K562 (cell line): ENCODE results near the gene HNRNPLL. TPM values are rescaled to one million over a fixed set of nuclear protein-coding genes. Genes with fewer than 3 reads are reported as not detected.

Experiments used
- BRD4 ChIP-seq: fragments of 200-600 bp; sonication (generic); IDR thresholded peaks from 2 replicates; pipeline ENCODE4 v1.6.1; 2017; ENCODE audit warnings: inconsistent platforms
- CGGBP1 ChIP-seq: fragments of 250-450 bp; sonication (Bioruptor Pico); IDR thresholded peaks from 2 replicates; pipeline ENCODE4 v1.9.0; 2021; ENCODE audit warnings: mild to moderate bottlenecking
- CREB1 ChIP-seq, 2 experiments: sonication (generic) in 1 of 2; formaldehyde crosslinking in 1 of 2; IDR thresholded peaks; 2 replicates each; pipeline versions ENCODE4 v1.6.1 to v1.8.0; 2012 to 2022; ENCODE audit warnings: inconsistent platforms in 1 of 2, mild to moderate bottlenecking in 1 of 2, missing genetic modification reagents in 1 of 2, moderate library complexity in 1 of 2
- ETV1 ChIP-seq: fragments of 450-650 bp; conservative IDR thresholded peaks from 2 replicates; pipeline ENCODE4 v1.6.1; 2016; ENCODE audit warnings: missing genetic modification characterization, control low read depth, low read depth, missing compliant biosample characterization
- HDAC1 ChIP-seq, 2 experiments: fragments of 450-650 bp; IDR thresholded peaks; 2 replicates each; pipeline ENCODE4 v1.6.1; 2016 to 2017; ENCODE audit warnings: inconsistent platforms in 1 of 2, mild to moderate bottlenecking in 1 of 2, moderate library complexity in 1 of 2
- NFRKB ChIP-seq: fragments of 450-650 bp; IDR thresholded peaks from 2 replicates; pipeline ENCODE4 v1.6.1; 2016; ENCODE audit warnings: low read depth
- RNF2 ChIP-seq: sonication (generic); IDR thresholded peaks from 2 replicates; pipeline ENCODE4 v1.6.1; 2016
- SMARCE1 ChIP-seq: fragments of 450-650 bp; IDR thresholded peaks from 2 replicates; pipeline ENCODE4 v1.7.1; 2016; ENCODE audit warnings: mild to moderate bottlenecking
- TOE1 ChIP-seq, 2 experiments: fragments of 450-650 bp in 1 of 2; sonication (generic) in 1 of 2; formaldehyde crosslinking in 1 of 2; IDR thresholded peaks; 2 replicates each; pipeline versions ENCODE4 v1.7.1 to v1.8.0; 2016 to 2022; ENCODE audit warnings: borderline replicate concordance in 2 of 2, mild to moderate bottlenecking in 2 of 2, antibody characterized with exemption in 1 of 2, inconsistent platforms in 1 of 2, low read depth in 1 of 2, missing genetic modification reagents in 1 of 2, moderate library complexity in 1 of 2
- ZBTB9 ChIP-seq: fragments of 450-650 bp; formaldehyde crosslinking; IDR thresholded peaks from 2 replicates; pipeline ENCODE4 v1.4.0; 2020; ENCODE audit warnings: mild to moderate bottlenecking, moderate library complexity
- ZNF140 ChIP-seq: fragments of 250-450 bp; sonication (Bioruptor Pico); IDR thresholded peaks from 2 replicates; pipeline ENCODE4 v1.8.0; 2021; ENCODE audit warnings: moderate library complexity, mild to moderate bottlenecking, inconsistent platforms
- polyA plus RNA-seq, 8 experiments: library from polyadenylated mRNA; depleted of rRNA in 4 of 8; stranded (reverse) in 5 of 8; unstranded in 3 of 8; fragments of >200 nt; fragmentation: Nextera tagmentation in 2 of 8; fragmentation: Illumina TruSeq in 1 of 8; extraction: Ambion mirVana in 2 of 8; extraction: Trizol in 1 of 8; gene quantifications; 2 replicates each; pipeline versions ENCODE4 v1.2.1 to v1.2.3, GENCODE V29; 2011 to 2014; ENCODE audit warnings: inconsistent platforms in 1 of 8, missing spikeins in 1 of 8
- total RNA-seq, 7 experiments: library from RNA; depleted of rRNA in 6 of 7; stranded (reverse); fragments of >200 nt in 6 of 7; fragmentation: Illumina TruSeq in 2 of 7; extraction: Trizol in 2 of 7; gene quantifications; 2 replicates each; pipeline versions ENCODE4 v1.2.1 to v1.2.3, GENCODE V29; 2011 to 2021; ENCODE audit warnings: low replicate concordance in 1 of 7
- TF ChIP-seq, protein P1 (sequence below): IDR thresholded peaks from 2 replicates; pipeline ENCODE4 v1.6.1; 2014; ENCODE audit warnings: antibody characterized with exemption
- TF ChIP-seq, protein P2 (sequence below): fragments of 250-450 bp; sonication (Bioruptor Pico); IDR thresholded peaks from 2 replicates; pipeline ENCODE4 v1.4.0; 2020
- TF ChIP-seq, protein P3 (sequence below): fragments of 450-650 bp; formaldehyde crosslinking; IDR thresholded peaks from 2 replicates; pipeline ENCODE4 v1.4.0; 2022; ENCODE audit warnings: missing genetic modification characterization
- TF ChIP-seq, protein P4 (sequence below): sonication (generic); formaldehyde crosslinking; IDR thresholded peaks from 2 replicates; pipeline ENCODE4 v1.8.1; 2023; ENCODE audit warnings: mild to moderate bottlenecking, missing genetic modification reagents

HNRNPLL gene
- total and polyA plus RNA-seq, 9 of the 15 experiments (the other 6 are each of a cell fraction or from before 2014, with no cell fraction given): 19.8 to 135 (median 57.8) TPM

- no peak for TF ChIP-seq TOE1 (IDR thresholded peaks at IDR 0.05; ENCODE audit: borderline replicate concordance)
- no peak for TF ChIP-seq TOE1 (CRISPR knock-in tag; IDR thresholded peaks at IDR 0.05; ENCODE audit: borderline replicate concordance, low read depth)
- TF ChIP-seq ETV1: no peak
- TF ChIP-seq HDAC1 (IDR thresholded peaks at IDR 0.05): peak in 1 of 2 experiments; percentile 42; a peak in 1 of 4 replicates
- no peak for TF ChIP-seq ZNF140 (CRISPR knock-in tag)
- no peak for TF ChIP-seq CGGBP1 (CRISPR knock-in tag)
- no peak for TF ChIP-seq ZBTB9
- TF ChIP-seq, protein P1, sequence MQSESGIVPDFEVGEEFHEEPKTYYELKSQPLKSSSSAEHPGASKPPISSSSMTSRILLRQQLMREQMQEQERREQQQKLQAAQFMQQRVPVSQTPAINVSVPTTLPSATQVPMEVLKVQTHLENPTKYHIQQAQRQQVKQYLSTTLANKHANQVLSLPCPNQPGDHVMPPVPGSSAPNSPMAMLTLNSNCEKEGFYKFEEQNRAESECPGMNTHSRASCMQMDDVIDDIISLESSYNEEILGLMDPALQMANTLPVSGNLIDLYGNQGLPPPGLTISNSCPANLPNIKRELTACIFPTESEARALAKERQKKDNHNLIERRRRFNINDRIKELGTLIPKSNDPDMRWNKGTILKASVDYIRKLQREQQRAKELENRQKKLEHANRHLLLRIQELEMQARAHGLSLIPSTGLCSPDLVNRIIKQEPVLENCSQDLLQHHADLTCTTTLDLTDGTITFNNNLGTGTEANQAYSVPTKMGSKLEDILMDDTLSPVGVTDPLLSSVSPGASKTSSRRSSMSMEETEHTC: peak; percentile 59; the same call in 1 of the 2 replicates
- no peak for TF ChIP-seq CREB1 (IDR thresholded peaks at IDR 0.05)
- no peak for TF ChIP-seq CREB1 (CRISPR knock-in tag; IDR thresholded peaks at IDR 0.05)
- no peak for TF ChIP-seq SMARCE1
- no peak for TF ChIP-seq BRD4
- TF ChIP-seq, protein P2, sequence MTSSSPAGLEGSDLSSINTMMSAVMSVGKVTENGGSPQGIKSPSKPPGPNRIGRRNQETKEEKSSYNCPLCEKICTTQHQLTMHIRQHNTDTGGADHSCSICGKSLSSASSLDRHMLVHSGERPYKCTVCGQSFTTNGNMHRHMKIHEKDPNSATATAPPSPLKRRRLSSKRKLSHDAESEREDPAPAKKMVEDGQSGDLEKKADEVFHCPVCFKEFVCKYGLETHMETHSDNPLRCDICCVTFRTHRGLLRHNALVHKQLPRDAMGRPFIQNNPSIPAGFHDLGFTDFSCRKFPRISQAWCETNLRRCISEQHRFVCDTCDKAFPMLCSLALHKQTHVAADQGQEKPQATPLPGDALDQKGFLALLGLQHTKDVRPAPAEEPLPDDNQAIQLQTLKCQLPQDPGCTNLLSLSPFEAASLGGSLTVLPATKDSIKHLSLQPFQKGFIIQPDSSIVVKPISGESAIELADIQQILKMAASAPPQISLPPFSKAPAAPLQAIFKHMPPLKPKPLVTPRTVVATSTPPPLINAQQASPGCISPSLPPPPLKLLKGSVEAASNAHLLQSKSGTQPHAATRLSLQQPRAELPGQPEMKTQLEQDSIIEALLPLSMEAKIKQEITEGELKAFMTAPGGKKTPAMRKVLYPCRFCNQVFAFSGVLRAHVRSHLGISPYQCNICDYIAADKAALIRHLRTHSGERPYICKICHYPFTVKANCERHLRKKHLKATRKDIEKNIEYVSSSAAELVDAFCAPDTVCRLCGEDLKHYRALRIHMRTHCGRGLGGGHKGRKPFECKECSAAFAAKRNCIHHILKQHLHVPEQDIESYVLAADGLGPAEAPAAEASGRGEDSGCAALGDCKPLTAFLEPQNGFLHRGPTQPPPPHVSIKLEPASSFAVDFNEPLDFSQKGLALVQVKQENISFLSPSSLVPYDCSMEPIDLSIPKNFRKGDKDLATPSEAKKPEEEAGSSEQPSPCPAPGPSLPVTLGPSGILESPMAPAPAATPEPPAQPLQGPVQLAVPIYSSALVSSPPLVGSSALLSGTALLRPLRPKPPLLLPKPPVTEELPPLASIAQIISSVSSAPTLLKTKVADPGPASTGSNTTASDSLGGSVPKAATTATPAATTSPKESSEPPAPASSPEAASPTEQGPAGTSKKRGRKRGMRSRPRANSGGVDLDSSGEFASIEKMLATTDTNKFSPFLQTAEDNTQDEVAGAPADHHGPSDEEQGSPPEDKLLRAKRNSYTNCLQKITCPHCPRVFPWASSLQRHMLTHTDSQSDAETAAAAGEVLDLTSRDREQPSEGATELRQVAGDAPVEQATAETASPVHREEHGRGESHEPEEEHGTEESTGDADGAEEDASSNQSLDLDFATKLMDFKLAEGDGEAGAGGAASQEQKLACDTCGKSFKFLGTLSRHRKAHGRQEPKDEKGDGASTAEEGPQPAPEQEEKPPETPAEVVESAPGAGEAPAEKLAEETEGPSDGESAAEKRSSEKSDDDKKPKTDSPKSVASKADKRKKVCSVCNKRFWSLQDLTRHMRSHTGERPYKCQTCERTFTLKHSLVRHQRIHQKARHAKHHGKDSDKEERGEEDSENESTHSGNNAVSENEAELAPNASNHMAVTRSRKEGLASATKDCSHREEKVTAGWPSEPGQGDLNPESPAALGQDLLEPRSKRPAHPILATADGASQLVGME (CRISPR knock-in tag): no peak
- TF ChIP-seq, protein P3, sequence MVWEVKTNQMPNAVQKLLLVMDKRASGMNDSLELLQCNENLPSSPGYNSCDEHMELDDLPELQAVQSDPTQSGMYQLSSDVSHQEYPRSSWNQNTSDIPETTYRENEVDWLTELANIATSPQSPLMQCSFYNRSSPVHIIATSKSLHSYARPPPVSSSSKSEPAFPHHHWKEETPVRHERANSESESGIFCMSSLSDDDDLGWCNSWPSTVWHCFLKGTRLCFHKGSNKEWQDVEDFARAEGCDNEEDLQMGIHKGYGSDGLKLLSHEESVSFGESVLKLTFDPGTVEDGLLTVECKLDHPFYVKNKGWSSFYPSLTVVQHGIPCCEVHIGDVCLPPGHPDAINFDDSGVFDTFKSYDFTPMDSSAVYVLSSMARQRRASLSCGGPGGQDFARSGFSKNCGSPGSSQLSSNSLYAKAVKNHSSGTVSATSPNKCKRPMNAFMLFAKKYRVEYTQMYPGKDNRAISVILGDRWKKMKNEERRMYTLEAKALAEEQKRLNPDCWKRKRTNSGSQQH (CRISPR knock-in tag): no peak
- no peak for TF ChIP-seq NFRKB
- no peak for TF ChIP-seq RNF2
- TF ChIP-seq, protein P4, sequence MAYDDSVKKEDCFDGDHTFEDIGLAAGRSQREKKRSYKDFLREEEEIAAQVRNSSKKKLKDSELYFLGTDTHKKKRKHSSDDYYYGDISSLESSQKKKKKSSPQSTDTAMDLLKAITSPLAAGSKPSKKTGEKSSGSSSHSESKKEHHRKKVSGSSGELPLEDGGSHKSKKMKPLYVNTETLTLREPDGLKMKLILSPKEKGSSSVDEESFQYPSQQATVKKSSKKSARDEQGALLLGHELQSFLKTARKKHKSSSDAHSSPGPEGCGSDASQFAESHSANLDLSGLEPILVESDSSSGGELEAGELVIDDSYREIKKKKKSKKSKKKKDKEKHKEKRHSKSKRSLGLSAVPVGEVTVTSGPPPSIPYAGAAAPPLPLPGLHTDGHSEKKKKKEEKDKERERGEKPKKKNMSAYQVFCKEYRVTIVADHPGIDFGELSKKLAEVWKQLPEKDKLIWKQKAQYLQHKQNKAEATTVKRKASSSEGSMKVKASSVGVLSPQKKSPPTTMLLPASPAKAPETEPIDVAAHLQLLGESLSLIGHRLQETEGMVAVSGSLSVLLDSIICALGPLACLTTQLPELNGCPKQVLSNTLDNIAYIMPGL (CRISPR knock-in tag): no peak
Measured at GRCh38 chr2:38600242-38600891, 2.4 kb downstream of the HNRNPLL start (continued).
